GM19397 (cell line): ENCODE data around the gene WWOX.
A peak's percentile ranks its signal among the peaks of the same experiment; 100 is the strongest.

ENCODE experiments used
- ATAC-seq: cut with Tn5 transposase; IDR thresholded peaks from one replicate; pipeline ENCODE4 v1.9.1; 2021; ENCODE audit warnings: mild to moderate bottlenecking, moderate library complexity; ENCODE audit not compliant: unreplicated experiment

The WWOX gene

DNA sequence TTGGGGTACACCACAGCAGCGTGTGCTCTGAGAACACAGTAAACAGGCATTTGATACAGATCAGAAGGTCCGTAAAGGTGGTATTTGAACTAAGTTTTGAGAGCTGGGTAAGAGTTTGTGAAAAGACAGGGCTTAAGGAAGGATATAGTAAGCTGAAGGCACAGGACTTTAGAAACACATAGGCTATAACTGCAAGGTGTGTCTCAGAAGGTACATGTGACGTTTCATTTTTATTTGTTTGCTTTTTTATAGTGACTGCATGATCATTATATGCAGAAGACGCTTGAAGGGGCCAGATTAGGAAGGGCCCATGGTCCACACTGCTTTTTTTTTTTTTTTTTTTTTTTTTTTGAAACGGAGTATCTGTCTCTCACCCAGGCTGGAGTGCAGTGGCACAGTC lies 644.6 kb downstream of the WWOX start:
- ATAC-seq, result no peak

DNA sequence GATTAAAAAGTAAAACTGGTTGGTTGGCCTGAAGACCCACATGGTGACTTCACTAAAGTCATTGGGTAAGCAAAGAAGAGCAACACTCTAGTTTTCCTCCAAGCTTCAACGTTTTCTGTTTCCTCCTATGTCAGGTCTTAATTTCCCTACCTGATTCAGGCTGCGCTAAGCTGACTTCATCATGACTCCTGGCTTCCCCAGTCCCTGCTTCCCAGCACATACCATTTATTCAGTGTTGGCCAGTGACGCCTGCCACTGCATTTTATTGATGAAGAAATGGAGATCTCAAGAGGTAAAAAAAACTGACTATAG lies 645.3 kb downstream of the WWOX start:
- ATAC-seq, result no peak

DNA sequence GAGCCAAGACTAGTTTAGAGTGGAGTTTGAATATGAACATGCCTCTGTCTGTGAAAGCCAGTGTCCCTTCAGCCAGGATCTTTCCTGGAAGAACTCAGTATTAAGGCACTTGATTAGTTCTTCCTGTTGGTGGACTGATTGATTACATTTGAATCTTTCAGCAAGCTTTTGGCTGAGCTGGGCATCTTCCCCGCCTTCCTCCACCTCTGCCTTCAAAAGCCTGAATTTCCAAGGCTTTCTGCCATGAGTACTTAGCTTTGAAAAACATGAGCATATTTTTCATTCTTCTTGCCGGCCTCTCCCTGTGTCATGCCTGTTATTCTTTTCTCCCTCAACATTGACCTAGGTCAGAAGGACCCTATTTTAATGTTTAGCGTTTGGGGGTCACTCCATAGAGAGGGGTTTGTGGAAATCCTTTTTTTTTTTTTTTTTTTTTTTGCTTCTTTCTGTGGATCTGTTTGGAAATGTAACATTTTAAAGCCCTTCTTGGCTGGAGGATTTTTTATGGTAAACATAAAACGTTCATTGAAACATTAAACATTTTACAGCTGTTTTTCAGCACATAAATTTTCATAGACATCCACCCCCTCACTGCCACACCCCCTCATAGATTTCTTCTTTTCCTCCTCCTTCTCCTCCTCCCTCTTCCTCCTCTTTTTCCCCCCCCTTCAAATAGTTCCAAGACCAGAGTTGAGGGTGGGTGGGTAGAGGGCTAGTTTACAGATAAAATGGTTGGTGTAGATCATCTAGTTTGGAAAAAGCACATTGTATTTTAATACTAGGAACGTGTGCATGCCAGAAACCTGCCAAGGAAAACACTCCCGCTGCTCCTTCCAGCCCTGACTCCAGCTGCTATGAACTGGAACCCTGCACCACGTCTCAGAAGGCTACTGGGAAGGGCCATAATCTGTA lies 645.9 kb downstream of the WWOX start:
- ATAC-seq, result no peak

DNA sequence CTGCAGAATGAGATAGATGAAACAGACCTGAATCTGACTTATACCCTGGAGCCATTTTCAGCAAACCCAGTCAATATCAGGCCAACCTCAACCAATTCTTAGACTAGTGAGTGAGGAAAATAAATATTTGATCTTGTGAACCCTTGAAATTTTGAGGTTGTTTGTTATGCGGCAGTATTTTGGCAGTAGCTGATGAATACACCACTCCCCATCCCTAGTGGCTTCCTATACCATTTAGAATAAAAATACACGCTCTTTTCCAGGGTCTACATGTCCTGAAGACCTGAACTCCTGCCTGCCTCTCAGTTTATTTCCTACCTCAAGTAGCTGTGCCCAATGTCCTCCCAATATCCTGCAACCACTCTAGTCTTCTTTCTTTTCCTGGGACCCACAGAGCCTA lies 647.3 kb downstream of the WWOX start:
- no peak for ATAC-seq

DNA sequence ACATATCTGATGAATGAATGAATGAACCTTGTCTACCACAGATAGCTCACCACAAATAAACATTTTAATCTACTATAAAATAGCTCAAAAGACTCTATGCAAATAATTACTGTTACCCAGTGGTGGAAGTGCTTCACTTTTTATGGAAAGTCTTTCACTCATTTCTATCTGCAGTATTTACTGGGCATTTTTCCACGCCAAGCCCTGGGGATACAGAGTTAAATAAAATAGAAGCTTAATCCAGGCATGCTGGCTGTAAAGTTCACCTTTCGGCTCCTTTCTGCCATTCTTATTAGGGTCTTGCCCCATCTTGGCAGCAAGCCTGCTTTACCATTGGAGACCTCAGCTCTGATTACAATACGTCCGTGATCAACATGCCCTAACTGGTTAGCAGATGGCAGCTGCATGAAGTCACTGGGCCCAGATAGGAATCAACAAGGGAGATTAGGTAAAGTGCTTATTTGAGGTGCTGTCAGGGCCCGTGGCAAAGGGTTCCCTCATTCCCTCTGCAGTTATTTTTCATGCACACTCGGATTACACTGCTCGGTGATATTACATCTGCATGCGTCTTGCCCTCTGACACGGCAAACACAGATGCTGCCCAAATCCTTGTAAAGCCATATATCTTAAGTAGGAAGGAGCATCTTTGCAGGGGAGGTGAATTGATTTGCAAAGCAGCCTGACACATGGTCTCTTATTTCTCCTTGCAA lies 648.9 kb downstream of the WWOX start:
- ATAC-seq, result no peak

DNA sequence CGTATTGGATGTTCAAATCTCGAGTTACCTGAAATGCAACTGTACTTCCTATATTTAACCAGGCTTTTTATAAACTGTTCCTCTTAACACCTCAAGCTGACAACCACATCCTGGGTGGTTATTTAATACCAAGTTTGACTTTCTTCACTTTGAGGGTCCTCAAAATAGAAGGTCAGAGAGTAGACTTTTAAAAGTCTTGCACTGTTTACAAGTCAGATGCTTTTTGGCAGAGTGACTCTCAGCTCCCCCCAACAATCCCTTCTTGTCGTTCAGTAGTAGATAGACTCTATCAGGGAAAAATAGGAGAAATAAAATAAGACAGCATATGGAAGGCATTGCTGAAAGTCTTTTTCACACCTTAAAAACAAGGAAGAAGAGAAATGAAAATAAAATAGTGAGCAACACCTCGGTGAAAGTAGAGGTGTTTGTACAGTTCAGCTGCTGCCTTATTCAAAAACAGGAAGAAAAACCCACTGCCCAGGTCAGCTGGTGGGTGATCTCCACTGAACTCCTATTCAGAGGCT lies 650.4 kb downstream of the WWOX start:
- ATAC-seq, result peak; percentile 82

DNA sequence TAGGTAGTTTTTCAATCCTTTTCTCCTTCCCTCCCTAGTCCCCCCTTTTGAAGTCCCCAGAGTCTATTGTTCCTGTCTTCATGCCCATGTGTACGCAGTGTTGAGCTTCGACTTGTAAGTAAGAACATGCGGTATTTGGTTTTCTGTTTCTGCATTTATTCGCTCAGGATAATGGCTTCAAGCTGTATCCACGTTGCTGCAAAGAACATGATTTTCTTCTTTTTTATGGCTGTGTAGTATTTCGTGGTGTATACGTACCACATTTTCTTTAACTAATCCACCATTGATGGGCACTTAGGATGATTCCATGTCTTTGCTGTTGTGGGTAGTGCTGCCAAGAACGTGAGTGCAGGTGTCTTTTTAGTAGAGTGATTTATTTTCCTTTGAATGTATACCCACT lies 651.2 kb downstream of the WWOX start:
- no peak for ATAC-seq

DNA sequence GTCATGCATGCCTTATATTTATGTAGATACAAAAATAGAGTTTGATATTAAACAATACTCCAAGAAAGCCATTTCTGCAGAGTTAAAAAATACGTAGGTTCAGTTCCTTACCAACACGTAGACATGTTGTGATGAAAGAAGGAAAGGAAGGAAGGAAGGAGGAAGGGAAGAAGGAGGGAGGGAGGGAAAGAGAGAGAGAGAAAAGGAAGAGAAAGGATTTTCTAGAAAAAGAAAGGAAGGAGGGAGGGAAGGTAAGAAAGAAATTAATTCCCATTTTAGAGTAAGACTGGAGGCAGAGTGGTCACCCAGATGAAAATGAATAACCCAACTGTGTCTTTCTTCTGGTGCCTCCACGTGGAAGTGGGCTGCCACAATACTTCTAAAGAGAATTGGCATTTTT lies 652.1 kb downstream of the WWOX start:
- no peak for ATAC-seq

DNA sequence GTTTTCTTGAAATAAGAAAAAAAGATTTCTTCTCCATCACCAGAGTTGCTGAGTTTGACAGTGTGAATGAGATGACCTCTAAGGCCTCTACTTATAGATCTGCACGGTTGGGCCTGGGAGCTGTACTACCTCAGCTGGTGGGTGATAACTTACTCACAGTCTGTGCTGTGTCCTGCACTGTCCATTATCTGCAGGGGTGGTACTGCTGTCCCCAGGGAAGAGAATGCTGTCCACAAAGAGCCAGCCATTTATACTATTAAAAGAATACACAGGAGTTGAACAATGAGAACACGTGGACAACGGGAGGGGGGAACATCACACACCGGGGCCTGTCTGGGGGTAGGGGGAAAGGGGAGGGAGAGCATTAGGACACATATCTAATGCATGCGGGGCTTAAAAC lies 655.3 kb downstream of the WWOX start:
- no peak for ATAC-seq

DNA sequence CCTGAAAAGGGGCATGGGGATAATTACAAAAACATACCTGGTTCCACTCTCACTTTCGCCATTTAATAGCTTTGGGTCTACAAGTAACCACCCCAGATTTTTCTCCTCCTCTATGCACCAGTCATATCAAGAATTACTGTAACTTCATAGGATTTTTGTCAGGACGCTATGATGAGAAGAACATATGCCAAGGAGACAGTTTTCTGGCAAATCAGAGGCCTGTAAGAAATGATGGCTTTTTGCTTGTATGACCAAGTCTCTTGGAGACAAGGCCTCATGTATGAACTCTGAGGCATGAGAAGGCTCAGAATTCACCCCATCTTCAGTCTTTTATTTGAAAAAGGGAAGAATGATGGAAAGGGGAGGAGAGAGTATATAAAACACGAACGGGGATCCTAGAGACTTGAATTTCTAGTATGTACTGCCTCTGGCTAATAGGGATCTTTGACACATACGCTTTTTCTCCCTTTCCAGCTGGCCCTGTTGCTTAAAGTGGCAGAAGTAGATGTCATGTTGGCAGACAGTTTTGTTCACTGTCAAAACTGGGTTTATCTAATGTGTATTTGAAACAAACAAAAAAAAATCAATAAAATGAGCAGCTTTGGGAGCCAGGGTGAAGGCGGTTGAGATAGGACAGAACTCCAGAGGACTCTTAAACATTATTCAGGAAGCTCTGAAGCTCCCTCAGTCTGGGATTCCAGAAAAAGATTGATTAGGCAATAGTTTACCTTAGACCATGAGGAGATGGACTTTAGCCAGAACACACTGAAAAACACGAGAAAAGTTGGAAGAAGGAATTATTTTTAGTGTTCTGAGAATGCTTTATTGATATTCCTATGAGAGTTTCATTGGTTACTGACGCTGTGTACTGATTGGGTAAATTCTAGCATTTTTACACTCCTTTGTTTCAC lies 656.6 kb downstream of the WWOX start:
- no peak for ATAC-seq

DNA sequence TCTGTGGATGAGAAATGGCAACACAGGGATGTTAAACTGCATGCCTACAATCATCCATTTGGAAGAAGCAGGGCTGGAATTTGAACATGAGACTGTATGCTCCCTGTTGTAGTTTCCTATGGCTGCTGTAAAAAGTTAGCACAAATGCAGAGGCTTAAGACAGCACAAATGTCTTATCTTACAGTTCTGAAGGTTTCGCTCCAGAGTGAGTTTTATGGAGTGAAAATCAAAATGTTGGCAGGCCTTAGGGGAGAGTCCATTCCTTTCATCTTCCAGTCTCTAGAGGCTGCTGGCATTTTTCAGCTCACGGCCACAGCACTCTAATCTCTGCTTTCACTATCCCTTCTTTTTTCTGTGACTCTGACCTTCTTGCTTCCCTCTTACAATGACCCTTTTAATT lies 660.1 kb downstream of the WWOX start:
- ATAC-seq, result no peak

DNA sequence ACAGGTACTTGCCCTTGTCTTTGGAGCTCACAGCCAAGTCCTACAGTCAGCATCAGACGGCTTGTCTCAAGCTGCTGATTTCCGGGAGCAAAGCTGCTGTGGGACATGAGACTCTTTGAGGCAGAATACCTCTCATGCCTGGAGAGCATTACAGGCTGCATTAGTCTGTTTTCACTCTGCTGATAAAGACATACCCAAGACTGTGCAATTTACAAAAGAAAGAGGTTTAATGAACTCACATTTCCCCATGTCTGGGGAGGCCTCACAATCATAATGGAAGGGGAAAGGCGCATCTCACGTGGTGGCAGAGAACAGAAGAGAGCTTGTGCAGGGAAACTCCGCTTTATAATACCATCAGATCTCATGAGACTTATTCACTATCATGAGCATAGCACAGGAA lies 661.2 kb downstream of the WWOX start:
- ATAC-seq, result no peak

DNA sequence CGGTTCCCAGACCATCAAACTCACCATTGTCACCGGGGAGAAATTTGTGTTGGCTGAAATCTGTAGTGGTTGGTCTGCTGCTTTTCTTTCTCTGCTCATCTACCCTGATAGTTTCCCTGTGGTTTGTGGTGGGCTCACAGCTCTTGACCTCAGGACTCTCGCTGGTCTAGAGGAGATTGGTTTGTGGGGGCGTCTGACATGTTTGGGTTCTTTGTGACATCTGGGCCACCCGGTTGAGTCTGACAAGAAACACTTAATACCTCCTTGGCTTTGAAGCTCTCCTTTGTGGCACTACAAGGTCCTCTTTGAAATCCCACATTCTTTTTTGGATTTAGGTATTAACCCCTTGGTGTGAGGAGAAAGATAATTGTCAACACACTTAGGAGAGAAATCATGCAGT lies 662.0 kb downstream of the WWOX start:
- peak; percentile 76 for ATAC-seq

DNA sequence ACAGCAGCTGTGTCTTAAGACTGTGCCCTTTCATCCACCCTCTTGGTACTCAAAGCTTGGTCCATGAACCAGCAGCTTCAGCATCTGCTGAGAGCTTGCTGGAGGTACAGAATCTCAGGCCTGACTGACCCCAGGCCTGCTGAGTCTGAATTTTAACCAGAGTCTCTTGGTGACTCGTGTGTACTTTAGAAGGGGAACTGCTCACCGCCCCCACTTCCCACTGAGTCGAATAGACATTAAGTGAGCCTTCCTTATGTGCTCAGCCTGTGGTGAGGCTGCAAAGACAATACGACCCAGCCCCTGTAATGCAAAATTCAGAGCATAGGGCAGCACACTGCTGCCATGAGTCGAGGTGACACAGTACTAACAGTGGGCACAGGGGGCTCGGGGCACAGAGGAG lies 662.8 kb downstream of the WWOX start:
- ATAC-seq, result peak; percentile 43

DNA sequence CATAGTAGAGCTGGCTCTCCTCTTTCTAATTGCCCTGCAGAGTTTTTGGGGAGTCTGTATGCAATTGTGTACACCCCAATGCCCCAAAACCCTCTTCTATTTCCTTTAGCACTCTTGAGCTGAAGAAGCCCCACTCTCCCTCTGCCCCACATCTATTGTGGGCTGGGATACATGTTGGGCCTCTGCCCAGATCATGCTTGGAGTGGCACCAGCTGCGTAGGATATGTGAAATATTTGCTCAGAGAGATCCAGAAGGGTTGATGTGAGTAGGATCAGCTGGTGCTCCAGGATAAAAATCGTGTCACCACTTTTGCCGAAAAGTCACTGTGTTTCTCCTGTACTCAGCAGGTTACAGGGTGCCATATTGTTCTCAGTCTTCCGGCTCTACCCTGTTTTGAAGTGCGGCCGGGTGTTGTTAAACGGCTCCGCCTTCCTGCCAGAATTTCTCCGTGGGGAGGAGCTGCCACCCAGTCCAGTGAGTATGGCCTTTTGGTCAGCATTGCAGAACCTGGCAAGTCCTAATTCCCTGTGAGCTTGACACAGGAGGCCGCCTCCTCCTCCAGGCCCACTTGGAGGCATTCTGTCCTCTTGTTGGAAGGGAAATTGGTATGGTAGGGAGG lies 664.5 kb downstream of the WWOX start:
- ATAC-seq, result no peak

DNA sequence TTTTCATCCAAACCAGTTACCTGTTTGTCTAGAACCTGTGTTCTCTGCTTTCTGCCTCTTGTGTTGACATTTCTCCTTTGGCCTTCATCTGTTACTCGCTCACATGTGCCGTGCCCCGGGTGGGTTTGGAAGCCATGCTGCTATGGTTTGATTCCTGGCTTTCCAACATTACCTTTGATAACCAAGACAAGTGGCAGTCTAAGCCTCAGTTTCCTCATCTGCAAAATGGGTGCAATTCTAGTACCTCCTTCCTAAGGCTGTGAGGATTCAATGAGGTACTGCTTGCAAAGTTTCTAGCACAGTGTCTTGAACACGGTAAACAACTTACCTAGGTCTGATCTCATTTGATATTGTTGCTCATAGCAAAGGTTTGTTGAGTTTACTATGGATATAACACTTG lies 665.0 kb downstream of the WWOX start:
- no peak for ATAC-seq

DNA sequence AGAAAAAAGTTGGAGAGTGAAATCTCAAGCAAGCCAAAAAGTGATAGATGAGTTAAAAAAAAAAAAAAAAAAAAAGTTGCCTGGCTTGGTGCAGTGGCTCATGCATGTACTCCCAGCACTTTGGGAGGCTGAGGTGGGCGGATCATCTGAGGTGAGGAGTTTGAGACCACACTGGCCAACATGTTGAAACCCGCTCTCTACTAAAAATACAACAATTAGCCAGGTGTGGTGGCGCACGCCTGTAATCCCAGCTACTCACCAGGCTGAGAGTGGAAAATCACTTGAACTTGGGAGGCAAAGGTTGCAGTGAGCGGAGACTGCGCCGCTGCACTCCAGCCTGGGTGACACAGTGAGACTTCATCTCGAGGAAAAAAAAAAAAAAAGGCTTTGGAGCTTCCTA lies 668.8 kb downstream of the WWOX start:
- ATAC-seq, result no peak

DNA sequence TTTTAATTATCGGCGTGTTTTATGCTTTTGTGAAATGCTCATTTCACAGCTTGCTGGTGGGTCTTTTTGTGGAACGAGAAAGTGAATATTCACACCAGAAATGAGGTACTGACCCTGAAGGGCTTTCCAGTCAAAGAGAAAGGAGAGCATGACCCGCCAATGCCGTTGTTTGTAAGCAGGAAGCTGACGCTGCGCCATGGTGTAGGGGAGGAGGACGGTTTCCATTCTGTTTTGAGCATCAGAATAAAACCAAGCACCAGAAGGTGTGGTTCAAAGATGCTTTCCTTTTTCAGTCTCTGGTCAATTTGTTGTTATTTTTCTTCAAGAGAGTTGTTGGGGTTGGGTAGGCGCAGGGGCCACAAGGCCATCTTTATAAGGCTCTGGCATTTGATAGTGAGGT lies 669.3 kb downstream of the WWOX start:
- no peak for ATAC-seq

DNA sequence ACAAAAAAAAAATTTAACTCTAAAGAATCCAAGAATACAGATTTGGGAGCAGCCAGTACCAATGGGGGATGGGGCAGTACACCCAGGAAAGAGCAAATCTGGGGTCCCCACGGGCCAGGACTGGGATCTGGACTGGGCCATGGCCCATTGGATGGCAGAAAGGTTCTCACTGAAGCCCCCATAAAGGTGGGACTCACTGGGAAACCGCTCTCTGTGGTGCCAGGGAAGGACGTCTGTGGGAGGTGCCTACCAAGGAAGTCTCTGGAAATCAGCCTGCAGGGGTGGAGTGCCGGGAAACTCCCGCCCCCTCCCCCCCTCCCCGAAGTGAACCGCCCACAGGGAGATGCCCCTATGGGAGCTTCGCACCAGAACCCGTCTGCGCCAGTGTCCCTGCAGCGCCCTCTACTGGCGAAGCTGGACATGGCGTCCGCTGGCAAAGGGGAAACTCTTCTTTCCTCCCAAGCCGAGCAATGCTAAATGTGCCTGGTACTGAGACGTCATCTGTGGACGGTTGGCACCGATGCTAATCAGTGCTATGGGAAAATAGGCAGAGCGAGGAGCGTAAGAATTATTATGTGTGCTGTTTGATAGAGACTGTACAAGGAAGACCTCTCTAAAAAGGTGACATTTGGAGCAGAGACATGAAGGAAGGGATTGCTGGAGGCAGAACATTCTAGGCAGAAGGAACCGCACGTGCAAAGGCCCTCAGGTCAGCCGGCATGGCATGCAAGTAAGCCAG lies 671.1 kb downstream of the WWOX start:
- ATAC-seq, result peak; percentile 79

DNA sequence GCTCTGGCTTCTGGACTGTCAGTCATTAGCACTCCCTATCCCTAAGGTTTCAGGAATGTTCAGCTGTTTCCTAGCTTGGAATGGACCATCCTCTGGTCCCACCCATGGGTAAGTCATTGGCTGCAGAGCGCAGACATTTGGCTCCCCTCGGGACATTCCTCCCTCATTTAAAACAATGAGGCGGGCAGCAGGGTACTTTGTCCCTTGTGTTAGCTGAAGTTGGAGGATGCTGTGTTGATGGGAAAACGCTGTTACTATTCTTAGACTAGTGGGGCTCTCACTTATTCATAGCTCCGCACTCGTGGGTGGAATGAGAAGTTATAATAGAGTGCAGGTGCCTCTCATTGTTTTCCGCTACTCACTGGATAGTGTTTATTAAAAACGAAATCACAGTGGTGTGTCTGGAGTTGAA lies 673.8 kb downstream of the WWOX start:
- ATAC-seq, result no peak
